Measurements from ENCODE around the gene EPHA1.

DNA sequence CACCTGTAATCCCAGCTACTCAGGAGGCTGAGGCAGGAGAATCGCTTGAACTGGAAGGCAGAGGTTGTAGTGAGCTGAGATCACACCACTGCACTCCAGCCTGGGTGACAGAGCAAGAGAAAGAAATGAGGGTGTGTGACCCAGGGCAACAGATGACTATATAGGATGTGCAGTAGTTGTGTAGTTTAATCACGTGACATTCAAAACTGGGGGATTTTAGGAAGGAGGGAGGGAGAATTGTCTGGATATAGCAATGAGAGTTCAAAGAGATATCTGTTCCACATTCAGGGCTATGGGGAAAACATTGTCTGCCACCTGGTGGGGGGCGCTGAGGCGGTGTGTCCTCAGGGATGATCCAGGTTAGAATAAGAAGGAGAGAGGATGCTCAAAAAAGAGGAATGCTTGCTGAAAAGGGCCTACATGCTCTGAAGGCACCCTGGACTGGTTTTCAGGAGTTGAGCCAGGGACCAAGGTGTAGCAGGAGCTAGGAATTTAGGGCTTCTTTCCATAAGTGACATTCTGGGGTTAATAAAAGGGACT lies 35.3 kb downstream of the EPHA1 start:
- TF ChIP-seq, protein P1, sequence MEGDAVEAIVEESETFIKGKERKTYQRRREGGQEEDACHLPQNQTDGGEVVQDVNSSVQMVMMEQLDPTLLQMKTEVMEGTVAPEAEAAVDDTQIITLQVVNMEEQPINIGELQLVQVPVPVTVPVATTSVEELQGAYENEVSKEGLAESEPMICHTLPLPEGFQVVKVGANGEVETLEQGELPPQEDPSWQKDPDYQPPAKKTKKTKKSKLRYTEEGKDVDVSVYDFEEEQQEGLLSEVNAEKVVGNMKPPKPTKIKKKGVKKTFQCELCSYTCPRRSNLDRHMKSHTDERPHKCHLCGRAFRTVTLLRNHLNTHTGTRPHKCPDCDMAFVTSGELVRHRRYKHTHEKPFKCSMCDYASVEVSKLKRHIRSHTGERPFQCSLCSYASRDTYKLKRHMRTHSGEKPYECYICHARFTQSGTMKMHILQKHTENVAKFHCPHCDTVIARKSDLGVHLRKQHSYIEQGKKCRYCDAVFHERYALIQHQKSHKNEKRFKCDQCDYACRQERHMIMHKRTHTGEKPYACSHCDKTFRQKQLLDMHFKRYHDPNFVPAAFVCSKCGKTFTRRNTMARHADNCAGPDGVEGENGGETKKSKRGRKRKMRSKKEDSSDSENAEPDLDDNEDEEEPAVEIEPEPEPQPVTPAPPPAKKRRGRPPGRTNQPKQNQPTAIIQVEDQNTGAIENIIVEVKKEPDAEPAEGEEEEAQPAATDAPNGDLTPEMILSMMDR (IDR thresholded peaks at IDR 0.05), result no peak
- TF ChIP-seq POLR2A (IDR thresholded peaks at IDR 0.05), result no peak
